ENCODE data around the gene AMY2B.
"Not testable (repeated sequence)": the region's sequence is repeated elsewhere in the genome, so short reads cannot be mapped to it uniquely, and the experiment has no call there.

The AMY2B gene

GRCh38 chr1:103627436-103627835, 56.0 kb downstream of the AMY2B start:
- not testable (repeated sequence) for DNase-seq

All from bone marrow (tissue), 2 donors.